Lower leg skin (tissue), 4 donors: ENCODE results near the gene SCTR. TPM values are rescaled to one million over a fixed set of nuclear protein-coding genes. Genes with fewer than 3 reads are reported as not detected.

Experiments
- DNase-seq, 2 donors: peaks; one replicate each; pipeline ENCODE4 v3.0.0-alpha.2; 2019; ENCODE audit warnings: low spot score in 2 of 2
- H3K4me3 ChIP-seq: fragments of 200-600 bp; sonication (generic); 2 replicates; pipeline ENCODE4 v1.5.1; 2017; ENCODE audit warnings: mild to moderate bottlenecking, low read depth; ENCODE audit not compliant: poor library complexity, severe bottlenecking
- CTCF ChIP-seq, 3 donors: fragments of 450-650 bp; IDR thresholded peaks; one replicate each; pipeline ENCODE4 v1.5.1; 2016; ENCODE audit warnings: antibody characterized with exemption in 3 of 3, mild to moderate bottlenecking in 3 of 3, moderate library complexity in 2 of 3
- POLR2A ChIP-seq, 2 donors: fragments of 450-650 bp; IDR thresholded peaks; one replicate each; pipeline ENCODE4 v1.6.1; 2016 to 2017; ENCODE audit warnings: antibody characterized with exemption in 2 of 2, mild to moderate bottlenecking in 1 of 2, moderate library complexity in 1 of 2
- WGBS, 2 donors: methylation state at CpG; one replicate each; pipeline ENCODE4 v1.1.5; 2018; 5-methylcytosine and 5-hydroxymethylcytosine counted together
- intact Hi-C: fragments of 100-400 bp; cut with DNase I; formaldehyde crosslinking; loops from one replicate; pipeline ENCODE4 v1.15.0; 2023; ENCODE audit warnings: low total_unique reads
- total RNA-seq, 4 donors: library from RNA; depleted of rRNA; stranded (reverse); fragments of >200 nt; gene quantifications; one replicate each; pipeline ENCODE4 v1.1.0, GENCODE V29; 2016

SCTR gene
- total RNA-seq, 4 donors from 2014 or later, result not detected

DNA sequence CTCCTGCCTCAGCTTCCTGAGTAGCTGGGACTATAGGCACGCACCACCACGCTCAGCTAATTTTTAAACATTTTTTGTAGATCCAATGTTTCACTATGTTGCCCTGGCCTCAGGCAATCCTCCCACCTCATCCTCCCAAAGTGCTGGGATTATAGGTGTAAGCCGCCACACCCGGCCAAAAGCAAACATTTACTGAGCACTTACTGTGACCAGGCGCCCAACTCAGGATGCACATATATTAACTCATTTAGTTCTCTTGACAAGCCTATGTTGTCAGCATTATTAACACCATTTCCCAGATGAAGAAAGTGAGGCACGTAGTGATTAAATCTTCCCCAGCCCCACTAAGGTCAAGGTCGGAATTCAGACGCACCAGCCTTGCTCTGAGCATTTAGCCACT is 51.5 kb downstream of the SCTR start:
- no peak for DNase-seq
- intact Hi-C loops, result loop anchor here (10.0 kb wide), 1 partner anchor 458 kb away; no protein-coding TSS in a partner anchor
- WGBS, 2 donors, result 96% methylated on average over 8 of the region's 8 CpGs
- TF ChIP-seq CTCF (IDR thresholded peaks at IDR 0.05) (no peak), POLR2A (IDR thresholded peaks at IDR 0.05) (no peak)
- H3K4me3 ChIP-seq, result no peak overlapping the region

DNA sequence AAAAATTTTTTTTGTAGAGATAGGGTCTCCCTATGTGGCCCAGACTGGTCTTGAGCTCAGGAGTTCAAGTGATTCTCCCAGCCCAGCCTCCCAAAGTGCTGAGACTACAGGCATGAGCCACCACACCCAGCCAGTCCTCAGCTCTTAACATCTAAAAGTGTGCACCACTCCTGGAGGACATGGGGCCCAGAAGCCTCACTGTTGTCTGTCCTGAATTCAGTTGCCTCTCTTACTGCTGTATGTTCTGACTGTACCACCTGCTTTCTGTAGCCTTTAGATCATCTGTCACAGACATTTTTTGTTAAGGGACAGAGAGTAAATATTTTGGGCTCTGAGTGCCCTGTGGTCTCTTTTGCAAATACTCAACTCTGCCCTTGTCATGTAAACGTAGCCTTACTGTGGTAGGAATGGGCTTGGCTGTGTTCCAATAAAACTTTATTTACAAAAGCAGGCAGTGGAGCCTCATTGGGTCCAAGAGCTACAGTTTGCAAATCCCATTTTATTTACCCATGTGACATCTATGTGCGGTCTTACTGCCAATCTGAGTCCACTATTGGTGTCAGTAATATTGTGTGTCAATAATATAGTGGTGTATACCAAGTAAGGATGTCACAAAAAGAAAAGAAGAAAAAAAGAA is 54.5 kb downstream of the SCTR start:
- DNase-seq, result no peak
- TF ChIP-seq POLR2A (IDR thresholded peaks at IDR 0.05) (no peak), CTCF (IDR thresholded peaks at IDR 0.05) (no peak)
- no peak overlapping the region for H3K4me3 ChIP-seq
- WGBS, 2 donors, result 36 to 50% methylated on average over 2 of the region's 2 CpGs
- intact Hi-C loops, result loop anchor here (10.0 kb wide), 1 partner anchor 455 kb away; no protein-coding TSS in a partner anchor

DNA sequence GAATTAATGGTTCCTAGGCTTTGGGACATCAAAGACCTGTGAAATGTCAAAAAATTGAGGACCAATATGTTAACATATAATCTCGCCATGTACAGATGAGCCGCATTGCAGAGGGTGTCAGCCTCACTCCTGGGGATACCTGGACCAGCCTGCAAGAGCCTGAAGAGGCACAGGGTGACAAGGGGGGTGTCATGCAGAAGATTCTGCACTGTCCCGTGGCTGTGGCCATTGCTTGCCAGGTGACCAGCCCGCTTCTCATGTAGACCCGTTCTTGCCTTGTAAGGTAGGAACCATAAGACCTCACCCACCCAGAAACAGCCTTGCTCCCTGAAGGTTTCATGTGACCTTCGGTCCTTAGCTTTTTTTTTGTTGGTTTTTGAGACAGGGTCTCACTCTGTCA is 55.2 kb downstream of the SCTR start:
- H3K4me3 ChIP-seq, result no peak overlapping the region
- intact Hi-C loops, result no loop called here
- WGBS, 2 donors, result 77 to 85% methylated on average over 6 of the region's 6 CpGs
- TF ChIP-seq POLR2A (IDR thresholded peaks at IDR 0.05), result no peak
- no peak for TF ChIP-seq CTCF (IDR thresholded peaks at IDR 0.05)
- DNase-seq, result no peak

DNA sequence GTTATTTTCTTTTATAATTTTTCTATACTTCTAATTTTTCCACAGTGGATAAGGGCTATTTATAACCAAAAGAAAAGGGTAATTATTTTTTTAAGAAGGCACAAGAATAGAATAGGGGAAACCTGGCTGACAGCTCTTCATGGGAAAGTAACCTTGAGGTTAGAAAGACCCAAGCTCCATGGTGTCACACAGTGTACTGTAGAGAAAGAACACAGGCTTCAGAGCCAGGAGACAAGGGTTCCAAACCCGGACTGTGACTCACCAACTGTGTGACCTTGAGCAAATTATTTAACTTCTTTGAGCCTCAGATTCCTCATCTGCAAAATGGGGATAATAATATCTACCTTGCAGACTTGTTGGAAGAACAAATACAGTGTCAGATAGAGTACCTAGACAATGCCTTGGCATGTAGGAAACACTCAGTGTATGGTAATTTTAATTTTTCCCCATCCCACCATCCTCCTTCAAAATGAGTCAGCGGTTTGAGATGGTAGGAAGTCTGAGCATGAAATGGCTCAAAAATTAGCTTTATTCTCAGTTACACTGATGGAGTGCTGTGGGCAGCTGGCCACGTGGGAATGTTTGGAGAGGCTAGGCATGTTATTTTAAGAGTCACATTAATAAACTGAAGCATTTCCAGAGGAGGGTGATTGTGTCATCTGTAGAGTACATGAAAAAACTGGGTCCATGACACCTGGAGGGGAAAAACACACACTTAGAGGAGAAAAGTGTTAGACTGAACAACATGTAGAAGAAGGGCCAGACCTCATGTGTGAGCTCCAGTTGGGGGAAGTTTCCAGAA is 55.9 kb downstream of the SCTR start:
- TF ChIP-seq CTCF (IDR thresholded peaks at IDR 0.05) (no peak), POLR2A (IDR thresholded peaks at IDR 0.05) (no peak)
- 57 to 64% methylated on average over 3 of the region's 3 CpGs for WGBS, 2 donors
- no peak for DNase-seq
- intact Hi-C loops, result no loop called here
- H3K4me3 ChIP-seq, result no peak overlapping the region

DNA sequence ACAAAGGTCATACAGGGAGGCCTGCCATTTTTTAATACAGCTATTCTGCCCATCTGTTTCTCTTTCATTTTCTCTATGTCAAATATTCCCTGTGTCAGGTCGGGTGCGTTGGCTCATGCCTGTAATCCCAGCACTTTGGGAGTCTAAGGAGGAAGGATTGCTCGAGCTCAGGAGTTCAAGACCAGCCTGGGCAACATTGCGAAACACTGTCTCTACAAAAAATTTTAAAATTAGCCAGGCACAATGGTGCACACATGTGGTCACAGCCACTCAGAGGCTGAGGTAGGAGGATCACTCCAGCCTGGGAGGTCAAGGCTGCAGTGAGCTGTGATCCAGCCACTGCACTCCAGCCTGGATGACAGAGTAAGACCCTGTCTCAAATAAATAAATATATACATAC is 57.9 kb downstream of the SCTR start:
- WGBS, 2 donors, result 87 to 93% methylated on average over 4 of the region's 4 CpGs
- no peak for DNase-seq
- H3K4me3 ChIP-seq, result no peak overlapping the region
- intact Hi-C loops, result no loop called here
- TF ChIP-seq CTCF (IDR thresholded peaks at IDR 0.05) (no peak), POLR2A (IDR thresholded peaks at IDR 0.05) (no peak)
